ENCODE data around the gene CTAG2.
A peak's percentile ranks its signal among the peaks of the same experiment; 100 is the strongest.
"Not testable (repeated sequence)": the region's sequence is repeated elsewhere in the genome, so short reads cannot be mapped to it uniquely, and the experiment has no call there.

Gene CTAG2

DNA sequence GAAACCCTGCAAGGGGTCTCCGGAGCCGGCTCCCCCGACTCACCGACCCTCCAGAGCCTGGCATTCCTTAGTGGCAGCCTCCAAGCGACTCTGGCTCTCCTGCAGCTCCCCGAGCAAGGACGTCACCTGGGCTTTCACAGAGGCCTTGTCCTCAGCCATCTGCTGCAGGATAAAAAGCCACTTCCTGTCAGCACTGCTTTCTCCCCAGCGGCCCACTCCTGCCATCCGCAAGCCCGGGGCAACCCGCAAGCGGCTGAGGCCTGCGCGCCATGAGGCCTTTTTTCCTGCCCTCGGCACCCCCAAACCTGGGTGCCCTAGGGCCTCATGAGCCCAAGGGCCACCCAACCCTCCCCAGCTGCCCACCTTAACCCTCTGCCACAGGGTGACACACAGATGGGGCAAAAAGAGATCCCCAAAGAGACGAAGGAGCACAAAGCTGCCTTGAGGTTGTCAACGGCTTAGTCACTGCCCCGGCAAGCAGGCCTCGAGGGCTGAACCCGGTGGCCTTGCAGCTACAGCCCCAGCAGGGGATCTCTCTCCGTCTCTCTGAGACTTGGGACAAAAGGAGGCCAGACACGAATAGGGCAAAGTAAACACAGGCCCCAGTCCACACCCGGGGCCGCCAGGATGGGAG lies 7.5 kb downstream of the CTAG2 start:
- DNase-seq, result not testable (repeated sequence)

DNA sequence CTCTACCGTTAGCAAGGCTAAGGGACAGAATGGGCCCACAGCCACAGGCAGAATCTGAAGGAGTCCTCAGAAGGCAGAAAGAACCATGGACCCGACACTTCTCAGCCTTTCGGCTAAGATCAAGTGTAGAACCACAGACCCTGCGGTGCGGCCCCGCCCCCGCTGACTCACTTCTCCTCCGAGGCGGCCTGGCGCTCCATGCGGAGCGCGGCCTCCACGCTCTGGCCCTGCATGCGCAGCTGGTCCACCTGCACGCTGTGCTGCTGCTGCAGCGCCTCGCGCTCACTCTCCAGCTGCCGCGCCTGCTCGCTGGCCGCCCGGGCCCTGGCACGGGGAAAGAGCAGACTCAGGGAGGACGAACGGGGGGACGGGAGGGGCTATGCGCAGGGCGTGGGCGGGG lies 9.7 kb downstream of the CTAG2 start:
- DNase-seq, result not testable (repeated sequence)

DNA sequence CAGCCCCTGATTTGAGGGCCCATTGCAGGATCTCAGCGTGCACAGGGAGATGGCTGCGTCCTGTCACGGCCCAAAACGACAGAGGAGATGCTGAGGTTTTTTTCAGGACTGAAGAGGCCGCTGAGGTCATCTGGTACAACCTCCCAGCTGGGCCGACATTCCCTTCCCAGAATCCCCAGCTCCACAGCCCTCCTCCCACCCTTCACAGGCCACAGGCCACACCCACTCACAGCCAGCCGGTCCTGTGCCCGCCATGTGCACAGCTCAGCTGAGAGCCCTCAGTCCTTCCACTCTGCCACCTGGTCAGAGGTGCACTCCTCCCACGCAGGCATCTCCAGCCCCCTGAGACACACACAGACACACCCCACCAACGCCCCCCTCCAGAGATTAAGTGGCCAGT lies 11.6 kb downstream of the CTAG2 start:
- not testable (repeated sequence) for DNase-seq

DNA sequence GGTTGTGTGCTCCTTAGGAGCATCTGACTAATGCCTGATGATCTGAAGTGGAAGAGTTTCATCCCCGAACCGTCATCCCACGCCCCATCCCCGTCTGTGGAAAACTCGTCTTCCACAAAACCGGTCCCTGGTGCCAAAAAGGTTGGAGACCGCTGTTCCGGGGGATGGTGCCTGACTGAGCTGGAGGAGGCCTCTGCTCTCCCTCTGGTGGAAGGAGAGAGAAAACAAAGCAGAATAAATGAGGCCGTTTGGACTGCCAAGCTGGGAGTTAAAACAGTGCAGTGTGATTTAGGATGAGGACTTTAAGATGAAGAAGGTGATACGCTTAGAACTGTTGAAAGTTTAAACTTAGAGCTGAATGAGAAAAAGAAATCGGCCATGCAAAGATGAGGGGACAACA lies 19.7 kb downstream of the CTAG2 start:
- not testable (repeated sequence) for DNase-seq

DNA sequence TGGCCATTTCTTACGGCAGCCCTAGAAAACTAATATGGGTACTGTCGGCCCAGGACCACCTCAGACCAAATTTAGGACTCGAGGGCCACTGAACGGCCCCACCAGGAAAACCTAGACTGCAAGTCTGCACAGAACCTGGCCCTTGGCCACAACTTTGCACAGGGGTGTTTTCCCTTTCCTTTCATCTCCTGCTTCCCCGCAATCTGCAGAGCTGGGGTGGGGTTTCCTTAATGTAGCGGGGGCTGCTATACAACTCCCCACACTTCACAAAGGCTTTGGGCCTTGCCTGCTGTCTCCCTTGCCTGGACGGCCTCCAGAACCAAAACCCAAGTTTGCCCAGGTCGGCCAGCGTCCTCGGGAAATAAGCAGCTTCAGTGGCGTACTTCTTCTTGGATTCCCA lies 22.4 kb downstream of the CTAG2 start:
- not testable (repeated sequence) for DNase-seq

DNA sequence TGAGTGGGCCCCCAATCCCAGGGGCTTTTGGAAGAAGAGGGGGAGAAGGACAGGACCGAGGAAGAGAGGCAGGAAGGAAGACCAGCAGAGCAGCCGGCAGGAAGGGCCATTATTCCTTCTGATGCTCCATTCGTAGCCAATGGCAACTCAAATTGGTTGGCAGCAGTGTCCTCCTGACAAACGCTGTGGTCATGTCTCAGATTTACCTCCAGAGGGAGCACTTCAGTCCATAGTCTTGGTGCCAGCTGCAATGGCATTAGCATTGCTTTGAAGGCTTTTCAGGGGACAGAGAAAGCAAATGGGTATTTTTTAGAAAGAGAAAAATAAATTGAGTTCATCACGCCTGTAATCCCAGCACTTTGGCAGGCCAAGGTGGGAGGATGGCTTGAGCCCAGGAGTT lies 24.4 kb downstream of the CTAG2 start:
- DNase-seq, result not testable (repeated sequence)

DNA sequence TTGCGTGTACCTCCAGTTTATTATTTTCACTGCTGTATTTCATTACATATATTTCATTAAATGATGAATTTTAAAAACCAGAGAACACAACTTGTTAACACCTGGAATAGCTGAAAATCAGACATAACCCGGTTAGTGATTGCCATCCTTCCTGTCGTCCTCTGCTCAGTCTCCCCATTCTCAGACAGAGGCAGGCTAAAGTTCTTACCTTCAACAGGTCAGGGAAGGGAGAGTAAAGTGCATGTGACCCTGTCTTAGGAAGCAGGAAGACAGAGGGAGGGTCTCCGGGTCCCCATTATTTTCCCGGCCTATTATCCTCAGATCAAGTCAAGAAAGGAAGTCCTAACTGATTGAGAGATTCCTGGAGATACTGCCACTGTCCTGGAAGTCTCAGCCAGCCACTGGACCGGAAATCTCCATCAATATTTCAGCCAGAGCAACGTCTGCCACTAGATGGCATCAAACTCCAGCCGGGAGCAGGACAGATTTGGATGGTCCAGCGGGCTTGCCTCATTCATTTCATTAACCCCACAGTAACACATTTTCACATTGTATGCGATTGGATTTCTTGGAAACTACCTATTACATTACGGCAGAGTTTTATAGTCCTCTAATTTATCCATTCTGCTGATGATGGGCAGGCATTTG lies 32.5 kb downstream of the CTAG2 start:
- not testable (repeated sequence) for DNase-seq

DNA sequence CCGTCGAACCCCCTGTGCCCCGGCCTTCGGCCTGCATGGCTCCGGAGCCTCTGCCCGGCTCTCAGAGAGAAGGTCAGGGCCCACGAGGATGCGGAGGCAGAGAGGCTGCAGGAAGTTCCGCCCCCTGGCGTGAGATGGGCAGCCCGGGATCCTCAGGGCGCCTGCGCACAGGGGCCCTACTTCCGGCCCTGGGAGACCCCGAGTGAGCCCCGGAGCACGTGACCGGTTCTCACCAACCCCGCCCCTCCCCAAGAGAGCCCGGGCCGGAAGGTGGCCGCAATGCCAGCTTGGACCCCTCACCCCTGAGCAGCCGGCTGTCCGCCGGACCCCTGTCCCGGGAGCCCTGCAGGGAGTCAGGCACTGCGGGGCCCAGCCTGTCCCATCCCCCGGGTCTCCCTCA lies 34.2 kb downstream of the CTAG2 start, which contains the start of gene CTAG1B:
Gene CTAG1B (minus strand): TSS at position 101 of the 400 bp plus-strand sequence. CDS start 64 bp downstream, at position 37.
- not testable (repeated sequence) for DNase-seq

DNA sequence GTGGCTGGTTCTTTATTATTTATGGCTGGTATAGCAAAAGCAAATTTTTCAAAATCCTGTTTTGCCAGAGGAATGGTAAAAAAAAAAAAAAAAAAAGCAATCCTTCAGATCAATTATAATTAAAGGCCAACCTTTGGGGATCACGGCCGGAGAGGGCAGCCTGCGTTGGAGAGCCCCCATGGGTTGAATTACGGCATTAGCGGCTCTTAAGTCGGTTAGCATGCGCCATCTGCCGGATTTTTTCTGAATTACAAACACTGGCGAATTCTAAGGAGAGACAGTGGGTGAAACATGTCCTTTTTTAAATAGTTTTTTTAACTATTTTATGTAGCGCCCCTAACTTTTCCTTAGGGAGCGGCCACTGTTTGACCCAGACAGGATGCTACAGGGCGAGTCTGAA lies 39.8 kb downstream of the CTAG2 start:
- DNase-seq, result not testable (repeated sequence)

DNA sequence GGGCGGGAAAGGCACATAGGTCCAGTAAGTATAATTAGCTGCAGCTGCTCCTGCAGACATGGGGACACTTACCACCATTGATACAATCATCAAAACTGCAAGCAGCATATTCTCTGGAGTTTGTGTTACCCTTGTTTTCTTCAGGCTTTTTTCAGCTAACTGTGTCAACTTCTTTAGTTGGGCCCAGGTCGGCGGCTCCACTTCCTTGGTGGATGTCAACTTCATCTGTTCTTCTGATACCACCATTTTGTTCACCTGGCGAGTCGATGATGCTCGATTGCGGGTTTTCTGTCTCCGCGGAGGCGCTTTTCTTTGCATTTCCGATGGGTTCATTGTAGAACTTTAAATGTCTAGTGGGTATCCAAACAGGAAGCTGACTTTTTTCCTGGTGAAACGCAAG lies 42.2 kb downstream of the CTAG2 start:
- DNase-seq, result not testable (repeated sequence)

DNA sequence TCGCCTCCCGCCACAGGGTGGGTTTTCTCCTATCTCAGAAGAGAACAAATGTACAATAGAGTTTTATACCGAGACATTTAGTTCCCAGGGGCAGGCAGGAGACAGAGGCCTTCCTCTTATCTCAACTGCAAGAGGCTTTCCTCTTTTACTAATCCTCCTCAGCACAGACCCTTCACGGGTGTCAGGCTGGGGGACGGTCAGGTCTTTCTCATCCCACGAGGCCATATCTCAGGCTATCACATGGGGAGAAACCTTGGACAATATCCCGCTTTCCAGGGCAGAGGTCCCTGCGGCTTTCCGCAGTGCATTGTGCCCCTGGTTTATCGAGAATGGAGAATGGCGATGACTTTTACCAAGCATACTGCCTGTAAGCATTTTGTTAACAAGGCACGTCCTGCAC lies 44.6 kb downstream of the CTAG2 start:
- DNase-seq, result not testable (repeated sequence)

DNA sequence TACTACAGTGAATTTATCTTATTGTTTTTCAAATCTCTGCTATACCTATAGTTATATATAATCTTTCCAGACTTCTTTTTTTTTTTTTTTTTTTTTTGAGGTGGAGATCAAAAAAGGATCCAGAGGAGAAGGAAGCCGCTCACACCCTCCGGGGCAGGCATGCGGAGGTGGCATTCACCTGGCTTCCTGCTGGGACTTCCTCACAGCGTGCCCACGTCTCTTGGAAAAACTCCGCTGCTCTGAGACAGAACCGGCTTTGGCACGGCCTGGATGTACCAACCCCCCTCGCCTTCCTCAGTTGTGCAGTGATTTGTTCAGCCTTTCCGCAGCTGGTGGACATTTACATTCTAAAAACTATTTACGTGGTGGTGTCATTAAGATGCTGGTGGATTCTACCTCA lies 45.4 kb downstream of the CTAG2 start:
- DNase-seq, result not testable (repeated sequence)

DNA sequence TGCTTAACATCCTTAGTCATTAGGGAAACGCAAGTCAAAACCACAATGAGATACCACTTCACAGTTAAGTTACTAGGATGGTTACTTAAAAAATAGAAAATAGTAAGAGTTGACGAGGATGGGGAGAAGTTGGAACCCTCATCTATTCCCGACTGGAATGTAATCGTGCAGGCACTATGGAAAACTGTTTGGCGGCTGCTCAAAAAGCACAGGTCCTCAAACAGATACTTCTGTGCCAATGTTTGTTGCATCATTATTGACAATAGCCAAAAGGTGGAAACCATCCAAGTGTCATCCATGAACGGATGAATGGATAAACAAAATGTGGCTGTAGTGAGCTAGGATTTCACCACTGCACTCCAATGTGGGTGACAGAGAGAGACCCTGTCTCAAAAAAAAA lies 46.0 kb downstream of the CTAG2 start:
- DNase-seq, result no peak

DNA sequence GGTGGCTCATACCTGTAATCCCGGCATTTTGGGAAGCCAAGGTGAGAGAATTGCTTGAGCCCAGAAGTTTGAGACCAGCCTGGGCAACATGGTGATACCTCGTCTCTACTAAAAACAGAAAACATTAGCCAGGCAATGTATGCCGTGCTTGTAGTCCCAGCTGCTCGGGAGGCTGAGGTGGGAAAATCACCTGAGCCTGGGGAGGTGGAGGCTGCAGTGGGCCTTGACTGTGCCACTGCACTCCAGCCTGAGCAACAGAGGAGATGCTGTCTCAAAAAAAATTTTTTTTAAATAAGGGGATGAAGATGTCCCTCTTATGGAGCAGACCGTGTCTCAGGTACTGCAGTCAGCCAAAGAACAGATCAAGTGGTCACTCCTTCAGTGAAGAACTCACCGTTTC lies 47.8 kb downstream of the CTAG2 start:
- no peak for DNase-seq

DNA sequence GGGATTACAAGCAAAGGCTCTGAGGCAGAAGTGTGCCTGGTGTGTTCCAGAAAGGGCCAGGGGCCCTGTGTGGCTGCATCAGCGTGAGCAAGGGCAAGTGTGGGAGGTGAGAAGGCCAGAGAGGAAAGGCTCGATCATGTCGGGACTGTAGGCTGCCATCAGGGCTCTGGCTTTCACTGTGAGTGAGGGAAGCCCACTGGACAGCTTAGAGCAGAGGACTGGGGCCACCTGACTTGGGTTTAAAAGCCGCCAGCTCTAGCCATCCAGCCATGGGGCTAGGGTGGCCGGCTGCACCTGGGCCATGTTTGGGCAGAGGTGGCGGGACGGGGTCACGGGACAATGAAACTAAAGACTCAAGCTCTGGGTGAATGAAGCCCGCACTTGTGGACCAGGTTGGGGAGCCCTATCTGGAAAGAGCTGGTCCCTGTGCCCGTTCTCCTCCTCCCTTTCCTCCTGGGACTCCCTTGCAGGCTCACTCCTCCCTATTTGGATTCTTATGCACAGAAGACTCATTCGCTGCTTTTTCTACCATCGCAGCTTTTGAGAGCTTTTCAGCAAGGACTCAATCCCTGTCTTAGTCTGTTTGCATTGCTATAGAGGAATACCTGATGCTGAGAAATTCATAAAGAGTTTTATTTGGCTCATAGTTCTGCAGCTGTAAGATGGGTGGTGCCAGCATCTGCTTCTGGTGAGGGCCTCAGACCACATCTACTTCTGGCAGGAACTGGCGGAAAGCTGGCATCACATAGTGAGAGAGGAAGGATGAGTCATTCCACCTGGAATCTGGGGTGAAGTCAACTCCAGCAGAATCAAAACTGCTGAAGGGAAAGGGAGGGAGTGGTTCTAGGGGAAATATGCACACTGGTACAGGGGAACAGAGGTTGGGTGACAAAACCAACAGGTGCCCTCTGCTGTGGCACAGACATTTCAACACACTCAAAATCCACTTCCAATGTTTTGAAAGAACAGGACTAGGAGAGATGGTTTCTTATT lies 49.6 kb downstream of the CTAG2 start:
- DNase-seq, result peak; percentile 40

DNA sequence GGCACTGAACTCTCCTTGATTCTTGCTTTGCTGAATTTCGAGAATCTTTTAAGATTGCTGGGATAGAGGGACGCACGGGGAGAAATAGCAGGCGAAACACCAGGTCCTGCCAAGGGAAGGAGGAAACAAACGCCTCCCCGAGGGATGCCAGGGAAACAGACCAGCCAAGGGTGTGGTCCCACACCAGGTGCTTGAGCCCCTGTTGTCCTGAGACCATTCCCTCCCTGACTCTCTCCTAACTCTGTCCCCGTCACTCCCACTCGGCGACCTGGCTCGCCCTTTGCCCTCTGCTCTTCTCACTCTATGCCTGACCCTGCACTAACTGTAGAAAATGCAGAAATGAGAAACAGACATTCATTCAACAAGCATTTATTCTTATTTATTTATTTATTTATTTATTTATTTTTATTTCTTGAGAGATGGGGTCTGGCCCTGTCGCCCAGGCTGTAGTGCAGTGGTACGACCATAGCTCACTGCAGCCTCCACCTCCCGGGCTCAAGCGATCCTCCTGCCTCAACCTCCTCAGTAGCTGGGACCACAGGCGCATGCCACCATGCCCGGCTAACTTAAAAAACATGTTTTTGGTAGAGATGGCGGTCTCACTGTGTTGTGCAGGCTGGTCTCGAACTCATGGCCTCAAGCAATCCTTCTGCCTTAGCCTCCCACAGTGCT lies 50.5 kb downstream of the CTAG2 start:
- no peak for DNase-seq

DNA sequence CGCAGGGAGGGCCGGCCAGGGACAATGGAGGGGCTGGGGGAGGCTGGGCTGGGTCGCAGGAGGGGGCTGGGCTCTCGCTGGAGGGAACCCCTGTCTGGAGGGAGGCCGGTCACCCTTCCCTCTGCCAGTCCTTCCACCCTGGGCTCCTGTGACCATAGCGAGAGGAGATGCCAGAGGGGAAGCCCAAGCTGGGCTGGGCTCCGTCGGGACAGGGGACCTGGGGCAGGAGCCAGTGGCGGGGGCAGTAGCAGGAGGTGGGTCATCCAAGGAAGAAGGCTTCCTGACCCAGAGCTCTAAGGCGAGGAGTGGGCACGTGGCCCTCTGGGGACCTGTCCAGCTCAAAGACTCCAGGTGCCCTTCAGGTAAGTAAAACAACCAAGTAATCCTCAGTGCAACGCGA lies 51.2 kb downstream of the CTAG2 start:
- no peak for DNase-seq

Measured in hematopoietic multipotent progenitor cell treated with erythropoietin and hydrocortisone succinate and interleukin-3 and kit ligand, for 4 days (in vitro differentiated cells).